NCI-H524 (cell line): ENCODE measurements around the gene PLEKHM3.
A peak's percentile ranks its signal among the peaks of the same experiment; 100 is the strongest.
"Not testable (repeated sequence)": the region's sequence is repeated elsewhere in the genome, so short reads cannot be mapped to it uniquely, and the experiment has no call there.

Experiments
- DNase-seq, 2 experiments: peaks; one replicate each; lab custom pipeline; 2025; lab: John Stamatoyannopoulos, UW

The PLEKHM3 gene

GRCh38 chr2:207825045-207825954 lies 200.0 kb downstream of the PLEKHM3 start:
- DNase-seq: no peak

- DNase-seq: no peak
These were observed 201.5 kb downstream of the PLEKHM3 start for GRCh38 chr2:207823865-207824264.

- DNase-seq: no peak
These were observed 205.2 kb downstream of the PLEKHM3 start for GRCh38 chr2:207819839-207820784.

- DNase-seq: no peak
These were observed 206.1 kb downstream of the PLEKHM3 start for GRCh38 chr2:207819021-207819797.

GRCh38 chr2:207816546-207816945 lies 208.8 kb downstream of the PLEKHM3 start:
- no peak for DNase-seq

GRCh38 chr2:207815254-207815653 lies 210.1 kb downstream of the PLEKHM3 start:
- DNase-seq: no peak

GRCh38 chr2:207813942-207814341 lies 211.4 kb downstream of the PLEKHM3 start:
- no peak for DNase-seq

GRCh38 chr2:207813221-207813916 lies 212.0 kb downstream of the PLEKHM3 start:
- no peak for DNase-seq

GRCh38 chr2:207812726-207813080 lies 212.6 kb downstream of the PLEKHM3 start:
- DNase-seq: no peak

GRCh38 chr2:207812058-207812725 lies 213.1 kb downstream of the PLEKHM3 start:
- DNase-seq: peak in 1 of 2 experiments; percentile 16

GRCh38 chr2:207811658-207812057 lies 213.7 kb downstream of the PLEKHM3 start:
- not testable (repeated sequence) for DNase-seq

- DNase-seq: no peak
These were observed 215.0 kb downstream of the PLEKHM3 start for GRCh38 chr2:207810200-207810788.

GRCh38 chr2:207808119-207808518 lies 217.2 kb downstream of the PLEKHM3 start:
- no peak for DNase-seq

GRCh38 chr2:207807516-207807915 lies 217.8 kb downstream of the PLEKHM3 start:
- DNase-seq: no peak

- no peak for DNase-seq
These were observed 219.6 kb downstream of the PLEKHM3 start for GRCh38 chr2:207805566-207806226.

GRCh38 chr2:207802650-207803049 lies 222.7 kb downstream of the PLEKHM3 start:
- no peak for DNase-seq

GRCh38 chr2:207801259-207801658 lies 224.1 kb downstream of the PLEKHM3 start:
- DNase-seq: no peak

GRCh38 chr2:207796585-207797350 lies 228.6 kb downstream of the PLEKHM3 start:
- DNase-seq: peak; percentile 67 to 80

GRCh38 chr2:207792244-207792785 lies 233.0 kb downstream of the PLEKHM3 start:
- DNase-seq: no peak
